Stimulated activated CD4-positive, alpha-beta T cell treated with anti-CD3 and anti-CD28 coated beads, TNF-alpha, amount 100 ng/mL, for 48 hours (primary cell): ENCODE results near the gene ATP11B.

Experiments used
- DNase-seq, 3 donors: peaks; one replicate each; pipeline ENCODE4 v3.0.0-alpha.2; 2020; ENCODE audit warnings: low read depth in 3 of 3

ATP11B gene

GRCh38 chr3:182909318-182910040 lies 116.2 kb downstream of the ATP11B start:
- DNase-seq = no peak

GRCh38 chr3:182910936-182911781 lies 117.9 kb downstream of the ATP11B start:
- DNase-seq = no peak

GRCh38 chr3:182911782-182912111 lies 118.4 kb downstream of the ATP11B start:
- no peak for DNase-seq

DNA sequence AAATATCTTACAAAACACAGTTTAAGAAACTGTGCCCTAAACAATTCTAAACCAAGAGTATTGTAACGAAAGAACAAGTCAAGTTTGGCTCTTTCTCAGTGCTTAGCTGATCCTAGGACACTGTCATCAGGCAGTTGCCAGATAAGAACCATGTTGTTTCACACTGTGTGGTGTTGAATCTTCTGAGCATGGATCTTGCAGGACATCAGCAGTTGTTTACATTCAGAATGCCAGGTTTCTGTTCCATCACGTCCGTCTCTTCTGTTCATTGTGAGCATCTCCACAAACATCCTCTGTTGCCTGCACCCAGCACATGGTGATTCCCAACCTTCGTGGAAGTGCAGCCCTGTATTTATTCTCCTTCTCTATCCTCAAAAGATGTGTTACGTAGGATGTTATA lies 119.2 kb downstream of the ATP11B start:
- no peak for DNase-seq

DNA sequence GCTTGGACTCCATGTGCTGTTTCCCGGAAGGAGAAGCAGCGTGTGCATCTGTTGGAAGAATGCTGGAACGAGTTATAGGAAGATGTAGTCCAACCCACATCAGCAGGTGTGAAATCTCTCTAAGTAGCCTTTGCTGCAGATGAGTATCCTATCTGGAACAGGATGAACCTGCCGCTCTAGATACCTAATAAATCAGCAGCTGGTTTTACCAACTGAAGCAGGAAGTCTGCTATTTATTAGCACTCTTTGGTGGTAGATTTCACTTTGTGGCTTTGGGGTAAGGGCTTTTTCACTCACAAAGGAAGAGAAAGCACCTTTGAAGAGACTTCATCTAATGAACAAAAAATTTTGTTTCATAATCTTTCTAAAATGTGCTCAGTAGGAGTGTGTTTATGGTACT lies 120.6 kb downstream of the ATP11B start:
- no peak for DNase-seq

GRCh38 chr3:182914341-182914740 lies 121.0 kb downstream of the ATP11B start:
- DNase-seq = no peak

GRCh38 chr3:182917134-182917533 lies 123.8 kb downstream of the ATP11B start:
- no peak for DNase-seq

DNA sequence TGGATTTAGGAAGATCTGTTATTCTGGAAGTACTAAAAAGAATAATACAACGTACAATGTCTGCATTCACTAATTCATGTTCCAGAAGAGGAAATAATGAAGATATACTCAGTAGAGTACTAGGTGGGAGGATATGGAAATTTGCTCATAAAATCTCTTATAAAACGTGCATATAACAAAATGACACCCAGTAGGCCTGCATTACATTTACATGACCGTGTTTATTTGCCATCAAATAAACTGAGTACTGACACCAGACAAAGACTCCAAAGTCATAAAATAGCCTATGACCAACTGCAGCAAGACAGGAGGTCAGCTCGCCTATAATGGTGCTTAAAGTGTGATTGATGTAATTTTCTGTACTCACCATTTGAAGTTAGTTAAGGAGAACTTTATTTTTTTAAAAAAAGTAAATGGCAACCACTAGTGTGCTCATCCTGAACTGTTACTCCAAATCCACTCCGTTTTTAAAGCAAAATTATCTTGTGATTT lies 126.6 kb downstream of the ATP11B start:
- DNase-seq = no peak

DNA sequence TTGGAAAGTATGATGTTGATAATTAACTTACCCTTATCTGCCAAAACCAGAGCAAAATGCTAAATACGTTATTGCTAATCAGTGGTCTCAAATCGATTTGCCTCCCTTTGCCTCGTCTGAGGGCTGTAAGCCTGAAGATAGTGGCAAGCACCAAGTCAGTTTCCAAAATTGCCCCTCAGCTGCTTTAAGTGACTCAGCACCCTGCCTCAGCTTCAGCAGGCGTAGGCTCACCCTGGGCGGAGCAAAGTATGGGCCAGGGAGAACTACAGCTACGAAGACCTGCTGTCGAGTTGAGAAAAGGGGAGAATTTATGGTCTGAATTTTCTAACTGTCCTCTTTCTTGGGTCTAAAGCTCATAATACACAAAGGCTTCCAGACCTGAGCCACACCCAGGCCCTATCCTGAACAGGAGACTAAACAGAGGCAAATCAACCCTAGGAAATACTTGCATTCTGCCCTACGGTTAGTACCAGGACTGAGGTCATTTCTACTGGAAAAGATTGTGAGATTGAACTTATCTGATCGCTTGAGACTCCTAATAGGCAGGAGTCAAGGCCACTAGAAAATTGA lies 127.3 kb downstream of the ATP11B start:
- DNase-seq = no peak

GRCh38 chr3:182921665-182922355 lies 128.5 kb downstream of the ATP11B start:
- no peak for DNase-seq

DNA sequence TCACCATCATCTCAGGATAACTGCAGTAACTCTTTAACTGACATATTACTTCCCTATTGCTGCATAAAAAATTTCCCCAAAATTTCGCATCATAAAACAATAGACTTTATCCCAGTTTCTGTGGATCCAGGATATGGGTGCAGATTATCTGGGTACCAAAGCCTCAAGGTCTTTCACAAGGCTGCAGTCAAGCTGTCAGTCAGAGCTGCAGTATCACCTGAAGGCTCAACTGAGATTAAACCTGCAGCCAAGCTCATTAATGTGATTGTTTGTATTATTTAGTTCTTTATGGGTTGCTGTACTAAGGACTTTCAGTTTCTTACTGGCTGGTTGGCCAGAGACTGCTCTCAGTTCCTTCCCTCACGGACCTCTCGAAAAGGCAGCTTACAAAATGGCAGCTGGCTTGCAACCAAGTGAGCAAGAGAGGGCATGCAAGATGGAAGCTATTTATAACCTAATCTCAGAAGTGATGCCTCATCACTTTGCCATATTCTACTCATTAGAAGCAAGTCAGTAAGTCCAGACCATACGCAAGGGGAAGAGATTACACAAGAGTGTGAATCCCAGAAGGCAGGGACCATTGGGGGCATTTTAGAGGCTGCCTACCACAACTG lies 132.1 kb downstream of the ATP11B start:
- DNase-seq = no peak

DNA sequence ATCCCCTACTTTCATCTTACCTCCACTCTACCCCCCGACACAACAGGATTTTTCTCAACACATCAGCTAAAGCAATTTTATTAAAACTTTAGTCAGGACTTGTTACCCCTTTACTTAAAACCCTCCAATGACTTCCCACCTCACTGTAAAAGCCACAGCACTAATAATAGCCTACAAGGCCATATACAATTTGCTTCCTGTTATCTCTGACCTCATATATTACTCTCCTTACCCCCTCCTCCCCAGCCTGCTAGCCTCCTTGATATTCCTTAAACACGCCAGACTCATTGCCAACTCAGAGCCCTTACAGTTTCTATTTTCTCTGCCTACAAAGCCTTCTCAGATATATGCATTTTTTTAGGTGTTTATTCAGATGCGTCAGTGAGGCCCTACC lies 132.6 kb downstream of the ATP11B start:
- DNase-seq = no peak

DNA sequence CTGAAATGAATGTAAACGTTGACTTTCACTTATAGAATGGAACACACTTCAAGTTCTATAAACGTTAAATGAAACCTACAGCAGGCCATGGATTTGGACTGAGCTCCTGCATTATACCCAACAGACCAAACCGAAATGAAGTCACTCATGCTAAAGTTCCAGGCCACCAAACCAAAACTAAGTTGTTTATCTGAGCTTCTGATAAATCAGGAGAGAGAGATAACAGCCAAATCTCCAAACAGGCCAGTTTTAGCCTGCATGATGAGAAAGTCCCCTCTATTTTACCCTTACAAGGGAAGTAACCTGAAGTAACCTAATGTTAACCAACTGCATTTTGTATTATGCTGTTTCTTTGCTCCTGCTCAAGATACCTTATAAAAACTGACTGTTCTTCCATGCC lies 142.5 kb downstream of the ATP11B start:
- no peak for DNase-seq

DNA sequence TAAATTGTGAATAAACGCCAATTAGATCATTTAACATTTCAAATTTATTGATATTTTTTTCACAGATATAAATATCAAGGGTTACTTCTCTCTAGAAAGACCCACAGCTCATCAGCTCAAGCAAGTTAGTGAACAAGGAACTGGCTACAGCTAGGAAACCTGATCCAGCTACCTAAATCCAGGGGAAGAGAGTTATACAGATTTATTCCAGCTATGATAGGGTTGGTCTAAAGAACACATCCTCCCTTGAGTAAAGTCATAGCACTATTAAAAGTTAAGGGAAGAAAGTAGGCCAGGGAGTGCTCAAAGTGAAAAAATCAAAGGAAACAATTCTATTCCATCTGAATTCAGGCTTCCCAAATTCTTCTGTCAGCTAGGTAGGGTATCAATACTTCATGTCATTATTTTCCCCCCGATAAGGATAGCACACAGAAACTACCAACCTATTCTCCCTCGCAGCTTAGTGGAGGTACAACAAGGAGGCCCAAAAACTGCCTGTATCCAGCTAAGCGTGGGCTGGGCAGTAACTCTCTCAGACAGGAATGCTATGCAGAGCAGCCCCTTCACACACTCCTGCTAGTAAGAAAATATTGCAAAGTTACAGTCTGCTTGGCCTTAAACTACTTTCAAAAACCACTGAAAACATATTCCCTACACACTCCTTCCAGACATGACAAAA lies 143.1 kb downstream of the ATP11B start:
- no peak for DNase-seq

DNA sequence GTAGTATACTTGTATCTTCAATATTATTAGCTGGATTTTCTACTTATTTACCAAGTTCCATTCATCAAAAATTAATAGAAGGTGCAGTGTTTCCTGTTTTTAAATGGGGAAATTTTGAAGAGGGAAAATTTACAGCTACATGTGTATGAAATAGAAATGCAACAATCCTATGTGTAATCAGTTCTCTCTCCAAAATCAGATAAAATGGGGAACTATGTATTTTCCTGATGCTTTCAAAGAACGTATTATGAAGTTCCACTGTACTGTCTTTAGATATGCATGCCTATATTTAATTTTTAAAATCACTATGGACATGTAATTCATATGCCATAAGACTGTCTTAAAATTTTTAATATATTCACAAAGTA lies 143.6 kb downstream of the ATP11B start:
- no peak for DNase-seq

DNA sequence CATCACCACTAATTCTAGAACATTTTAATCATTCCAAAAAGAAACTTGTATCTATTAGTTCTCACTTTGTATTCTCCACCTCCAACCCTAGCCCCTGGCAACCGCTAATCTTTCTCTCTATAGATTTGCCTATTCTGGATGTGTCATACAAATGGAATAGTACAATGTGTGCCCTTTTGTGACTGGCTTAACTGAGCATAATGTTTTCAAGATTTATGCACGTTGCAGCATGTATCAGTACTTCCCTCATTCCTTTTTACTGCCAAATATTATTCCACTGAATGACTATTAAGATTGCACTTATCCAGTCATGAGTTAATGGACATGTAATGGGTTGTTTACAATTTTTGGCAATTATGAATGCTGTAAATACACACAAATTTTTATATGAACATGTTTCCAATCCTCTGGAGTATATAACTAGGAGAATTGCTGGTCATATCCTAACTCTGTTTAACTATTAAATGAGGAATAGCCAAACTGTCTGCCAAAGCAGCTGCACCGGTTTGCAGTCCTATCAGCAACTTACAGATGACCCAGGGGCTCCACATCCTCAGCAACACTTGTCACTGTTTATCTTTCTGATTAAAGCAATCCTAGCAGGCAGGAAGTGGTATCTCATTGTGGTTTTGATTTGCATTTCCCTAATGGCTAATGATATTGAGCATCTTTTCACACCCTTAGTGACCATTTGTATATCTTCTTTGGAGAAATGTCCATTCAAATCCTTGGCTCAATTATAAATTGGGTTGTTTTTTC lies 144.2 kb downstream of the ATP11B start:
- DNase-seq = no peak

GRCh38 chr3:182940266-182940808 lies 147.0 kb downstream of the ATP11B start:
- DNase-seq = no peak

GRCh38 chr3:182941719-182942118 lies 148.4 kb downstream of the ATP11B start:
- DNase-seq = no peak

GRCh38 chr3:182947888-182948287 lies 154.6 kb downstream of the ATP11B start:
- no peak for DNase-seq

- DNase-seq = no peak
These were observed 155.0 kb downstream of the ATP11B start for GRCh38 chr3:182948305-182948704.
